Peyer's patch (tissue), 4 donors: ENCODE results near the gene PDE1C. TPM values are rescaled to one million over a fixed set of nuclear protein-coding genes. Genes with fewer than 3 reads are reported as not detected.

Source experiments
- DNase-seq, 3 donors: peaks; one replicate each; pipeline ENCODE4 v3.0.0-alpha.2; 2017 to 2019
- H3K27ac ChIP-seq, 4 donors: fragments of 200-600 bp; sonication (generic); one replicate each; pipeline ENCODE4 v1.5.1; 2016 to 2019
- H3K27me3 ChIP-seq, 2 donors: fragments of 200-600 bp; sonication (generic); one replicate each; pipeline ENCODE4 v1.5.1; 2019
- H3K36me3 ChIP-seq, 3 donors: fragments of 200-600 bp; sonication (generic); one replicate each; pipeline ENCODE4 v1.5.1; 2016 to 2019
- H3K4me1 ChIP-seq, 4 donors: fragments of 200-600 bp; sonication (generic); one replicate each; pipeline ENCODE4 v1.5.1; 2016 to 2019
- H3K4me3 ChIP-seq, 4 donors: fragments of 200-600 bp; sonication (generic); 1 replicate in 3 of 4; 2 replicates in 1 of 4; pipeline ENCODE4 v1.5.1; 2016 to 2019; ENCODE audit warnings: mild to moderate bottlenecking in 1 of 4
- H3K9me3 ChIP-seq, 4 donors: fragments of 200-600 bp; sonication (generic); one replicate each; pipeline ENCODE4 v1.5.1; 2016 to 2019; ENCODE audit warnings: mild to moderate bottlenecking in 1 of 4
- POLR2A ChIP-seq, 2 donors: fragments of 450-650 bp; IDR thresholded peaks; one replicate each; pipeline ENCODE4 v1.5.1; 2017; ENCODE audit warnings: antibody characterized with exemption in 2 of 2, mild to moderate bottlenecking in 2 of 2, moderate library complexity in 2 of 2
- total RNA-seq, 4 donors: library from RNA; depleted of rRNA; stranded (reverse); fragments of >200 nt; gene quantifications; one replicate each; pipeline ENCODE4 v1.1.0, GENCODE V29; 2016
- TF ChIP-seq, protein P1 (sequence below), 6 experiments: fragments of 450-650 bp in 4 of 6; fragments of 200-600 bp in 2 of 6; sonication (generic) in 1 of 6; IDR thresholded peaks; one replicate each; pipeline ENCODE4 v1.5.1; 2017 to 2019; ENCODE audit warnings: antibody characterized with exemption in 6 of 6, mild to moderate bottlenecking in 3 of 6, moderate library complexity in 1 of 6

The PDE1C gene
- total RNA-seq, 4 donors from 2014 or later = 2.5 to 15.7 (median 3.3) TPM

DNA sequence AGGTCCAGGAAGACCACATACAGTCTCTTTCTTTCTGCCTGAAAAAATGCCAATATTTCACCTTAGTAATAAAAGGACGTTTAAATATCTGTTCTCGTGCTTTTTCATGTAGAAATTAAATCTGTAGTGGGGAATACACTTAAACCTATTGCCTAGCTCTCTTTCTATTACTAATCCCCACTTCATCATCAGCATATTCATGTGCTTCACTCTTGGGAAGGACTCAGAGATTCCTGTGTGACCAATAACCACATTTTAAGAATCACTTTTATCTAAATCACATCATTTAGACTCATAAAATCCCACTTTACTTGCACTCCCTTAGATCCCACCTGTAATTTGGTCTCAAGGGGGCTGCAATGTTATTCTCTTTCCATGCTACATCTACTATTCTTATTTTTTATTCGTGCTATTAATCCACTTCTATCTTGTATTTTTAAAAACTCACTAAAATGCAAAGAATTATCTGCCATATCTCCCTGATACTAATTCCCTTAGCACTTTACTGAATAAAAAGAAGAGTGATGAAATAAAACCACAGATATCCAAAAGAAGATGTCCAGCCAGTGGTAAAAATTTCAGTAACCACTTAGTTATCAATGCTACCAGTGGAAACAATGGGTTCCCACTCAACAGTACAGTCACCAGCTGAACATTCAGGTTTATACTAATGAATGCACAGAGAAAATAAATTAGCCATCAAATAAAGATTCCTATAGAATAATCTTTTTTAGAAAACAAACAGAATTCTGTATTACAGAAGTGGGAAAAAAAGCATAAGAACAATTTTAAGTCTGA lies 281.1 kb downstream of the PDE1C start:
- TF ChIP-seq POLR2A (IDR thresholded peaks at IDR 0.05) = no peak
- no peak for DNase-seq
- H3K9me3 ChIP-seq = no peaks in the 10 kb centered on the region
- H3K4me1 ChIP-seq = no peaks in the 10 kb centered on the region
- H3K27me3 ChIP-seq = no peaks in the 10 kb centered on the region
- H3K27ac ChIP-seq = no peak overlapping the region
- H3K36me3 ChIP-seq = no peaks in the 10 kb centered on the region
- H3K4me3 ChIP-seq = no peak overlapping the region

DNA sequence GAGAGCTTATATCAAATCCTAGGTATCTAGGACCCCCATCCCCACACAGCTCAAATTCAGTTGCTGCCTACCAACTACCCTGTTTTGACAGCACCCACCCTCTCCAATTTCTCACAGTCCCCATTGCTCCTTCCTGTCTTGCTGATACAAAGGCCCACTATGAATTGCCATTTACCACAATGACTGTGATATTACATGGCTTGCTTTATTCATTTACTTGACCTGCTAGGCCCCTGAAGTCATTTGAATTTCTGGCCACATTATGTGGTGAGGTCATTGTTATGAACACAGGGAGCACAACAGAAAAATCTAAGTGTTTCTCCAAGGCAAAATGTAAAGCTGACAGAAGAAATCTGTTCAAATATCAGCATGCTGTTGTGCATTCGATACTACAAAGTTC lies 281.8 kb downstream of the PDE1C start:
- Histone ChIP-seq H3K4me1 (no peaks in the 10 kb centered on the region), H3K4me3 (no peak overlapping the region), H3K27ac (no peak overlapping the region), H3K27me3 (no peaks in the 10 kb centered on the region), H3K36me3 (no peaks in the 10 kb centered on the region), H3K9me3 (no peaks in the 10 kb centered on the region)
- TF ChIP-seq POLR2A (IDR thresholded peaks at IDR 0.05) = no peak
- TF ChIP-seq, protein P1, sequence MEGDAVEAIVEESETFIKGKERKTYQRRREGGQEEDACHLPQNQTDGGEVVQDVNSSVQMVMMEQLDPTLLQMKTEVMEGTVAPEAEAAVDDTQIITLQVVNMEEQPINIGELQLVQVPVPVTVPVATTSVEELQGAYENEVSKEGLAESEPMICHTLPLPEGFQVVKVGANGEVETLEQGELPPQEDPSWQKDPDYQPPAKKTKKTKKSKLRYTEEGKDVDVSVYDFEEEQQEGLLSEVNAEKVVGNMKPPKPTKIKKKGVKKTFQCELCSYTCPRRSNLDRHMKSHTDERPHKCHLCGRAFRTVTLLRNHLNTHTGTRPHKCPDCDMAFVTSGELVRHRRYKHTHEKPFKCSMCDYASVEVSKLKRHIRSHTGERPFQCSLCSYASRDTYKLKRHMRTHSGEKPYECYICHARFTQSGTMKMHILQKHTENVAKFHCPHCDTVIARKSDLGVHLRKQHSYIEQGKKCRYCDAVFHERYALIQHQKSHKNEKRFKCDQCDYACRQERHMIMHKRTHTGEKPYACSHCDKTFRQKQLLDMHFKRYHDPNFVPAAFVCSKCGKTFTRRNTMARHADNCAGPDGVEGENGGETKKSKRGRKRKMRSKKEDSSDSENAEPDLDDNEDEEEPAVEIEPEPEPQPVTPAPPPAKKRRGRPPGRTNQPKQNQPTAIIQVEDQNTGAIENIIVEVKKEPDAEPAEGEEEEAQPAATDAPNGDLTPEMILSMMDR (IDR thresholded peaks at IDR 0.05) = no peak
- DNase-seq = no peak

DNA sequence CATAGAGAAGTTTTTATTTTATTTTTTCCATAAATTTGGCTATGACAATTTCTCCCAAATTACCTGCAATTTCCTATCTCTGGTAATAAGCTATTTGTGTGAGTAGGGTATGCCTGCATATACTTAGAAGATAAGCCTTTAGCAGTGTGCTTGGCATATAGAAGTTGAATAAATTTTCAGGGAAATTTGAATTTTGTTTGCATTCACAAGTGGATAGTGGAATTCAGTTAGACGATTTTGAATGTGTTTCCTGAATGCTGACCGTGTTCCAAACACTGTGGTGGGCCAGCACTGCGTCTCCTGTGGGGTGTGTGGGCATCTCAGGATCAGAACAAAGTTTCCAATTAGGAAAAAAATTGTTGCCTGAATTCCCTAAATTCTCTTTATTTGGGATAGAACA lies 283.9 kb downstream of the PDE1C start:
- TF ChIP-seq, protein P1 (IDR thresholded peaks at IDR 0.05) = no peak
- no peak for TF ChIP-seq POLR2A (IDR thresholded peaks at IDR 0.05)
- Histone ChIP-seq H3K36me3 (no peaks in the 10 kb centered on the region), H3K27ac (no peak overlapping the region)

DNA sequence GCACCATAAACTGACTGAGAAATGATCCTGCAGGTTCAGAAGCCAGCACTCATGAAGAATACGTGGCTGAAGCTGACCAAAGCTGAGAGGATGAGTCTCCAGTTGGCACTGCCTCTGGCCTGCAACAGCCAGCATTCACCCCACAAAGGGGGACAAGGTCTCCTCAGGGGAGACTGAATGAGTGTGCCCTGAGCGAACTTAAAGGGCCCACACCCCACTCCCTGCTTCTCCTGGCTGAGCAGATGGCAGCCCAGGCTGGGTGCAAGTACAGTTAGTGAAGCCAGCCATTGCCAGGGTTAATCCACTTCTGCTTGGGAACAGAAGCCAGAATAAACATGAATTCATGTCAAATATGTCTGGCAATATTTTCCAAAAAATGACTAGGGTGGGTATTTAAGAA lies 285.1 kb downstream of the PDE1C start:
- Histone ChIP-seq H3K4me1 (no peaks in the 10 kb centered on the region), H3K4me3 (no peak overlapping the region), H3K9me3 (no peaks in the 10 kb centered on the region), H3K36me3 (no peaks in the 10 kb centered on the region), H3K27me3 (no peaks in the 10 kb centered on the region), H3K27ac (no peak overlapping the region)
- DNase-seq = no peak
- TF ChIP-seq, protein P1 (IDR thresholded peaks at IDR 0.05) = no peak
- no peak for TF ChIP-seq POLR2A (IDR thresholded peaks at IDR 0.05)

More for the DNA sequence above, 283.9 kb downstream of the PDE1C start:
- Histone ChIP-seq H3K4me1 (no peaks in the 10 kb centered on the region), H3K4me3 (no peak overlapping the region), H3K9me3 (no peaks in the 10 kb centered on the region), H3K27me3 (no peaks in the 10 kb centered on the region)
- DNase-seq = no peak

DNA sequence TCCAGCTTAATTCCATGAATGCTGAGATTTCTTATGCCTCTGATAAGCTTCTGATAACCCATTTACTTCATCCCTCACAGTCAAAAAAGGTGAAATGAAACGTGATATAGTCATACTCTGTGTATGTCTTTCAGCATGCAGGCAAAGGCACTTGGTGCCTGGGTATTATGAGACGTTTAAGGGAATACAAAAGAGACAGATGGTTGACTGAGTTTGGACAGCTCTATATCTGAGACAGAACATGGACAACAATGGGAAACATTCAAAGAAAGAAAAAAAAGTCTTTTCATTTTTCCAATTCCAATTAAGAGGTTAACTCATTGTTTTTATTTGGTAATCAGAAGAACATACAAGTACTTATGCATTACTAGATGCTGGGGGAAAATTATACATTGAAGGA lies 287.0 kb downstream of the PDE1C start:
- H3K4me3 ChIP-seq = no peak overlapping the region
- H3K9me3 ChIP-seq = no peaks in the 10 kb centered on the region
- TF ChIP-seq, protein P1 (IDR thresholded peaks at IDR 0.05) = no peak
- no peak for TF ChIP-seq POLR2A (IDR thresholded peaks at IDR 0.05)
- H3K36me3 ChIP-seq = no peaks in the 10 kb centered on the region
- H3K4me1 ChIP-seq = no peaks in the 10 kb centered on the region
- DNase-seq = no peak
- H3K27ac ChIP-seq = no peak overlapping the region
- no peaks in the 10 kb centered on the region for H3K27me3 ChIP-seq

DNA sequence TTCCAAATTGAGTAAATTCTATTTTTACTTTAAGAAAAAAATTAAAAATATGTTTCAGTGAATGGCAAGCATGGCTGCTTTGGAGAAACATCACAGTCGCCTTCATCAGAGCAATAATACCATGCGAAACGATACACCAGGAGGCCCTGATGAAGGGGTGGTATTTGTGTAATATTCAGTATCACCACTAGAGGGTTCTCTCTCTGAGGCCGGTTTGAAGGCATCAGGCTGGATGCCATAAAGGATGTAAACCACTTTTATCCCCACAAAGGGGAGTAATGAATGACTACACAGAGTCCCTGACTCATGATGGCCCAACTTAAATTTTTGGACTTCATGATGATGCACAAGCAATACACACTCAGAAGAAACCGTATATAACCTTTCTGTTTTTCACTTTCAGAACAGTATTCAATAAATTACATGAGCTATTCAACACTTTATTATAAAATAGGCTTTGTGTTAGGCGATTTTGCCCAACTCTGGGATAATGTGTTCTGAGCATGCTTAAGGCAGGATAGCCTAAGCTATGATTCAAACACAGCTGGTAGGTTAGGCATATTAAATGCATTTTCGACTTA lies 287.7 kb downstream of the PDE1C start:
- no peak overlapping the region for H3K27ac ChIP-seq
- no peak overlapping the region for H3K4me3 ChIP-seq
- TF ChIP-seq POLR2A (IDR thresholded peaks at IDR 0.05) = no peak
- TF ChIP-seq, protein P1 (IDR thresholded peaks at IDR 0.05) = peak in 4 of 6 experiments; percentile 47 to 83 (median 80)
- H3K4me1 ChIP-seq = no peaks in the 10 kb centered on the region
- no peaks in the 10 kb centered on the region for H3K36me3 ChIP-seq
- H3K27me3 ChIP-seq = no peaks in the 10 kb centered on the region
- no peaks in the 10 kb centered on the region for H3K9me3 ChIP-seq
- peak in 1 of 3 donors; percentile 50 for DNase-seq
